ENCODE results near the gene GRM1. TPM values are rescaled to one million over a fixed set of nuclear protein-coding genes. Genes with fewer than 3 reads are reported as not detected.

Gene GRM1
- polyA plus RNA-seq, 3 donors = not detected

GRCh38 chr6:146014233-146014632 is 14.6 kb upstream of the GRM1 start:
- Histone ChIP-seq H3K27ac (ENCODE audit: low read depth in 1 of 2, low read length in 2 of 2) (no peak overlapping the region), H3K9me3 (replicated peaks in 1 of 2; ENCODE audit: control insufficient read depth in 1 of 2, insufficient read depth in 1 of 2, low read length in 2 of 2) (peaks cover 6 to 8% of the 10 kb centered on the region in 2 donors), H3K4me3 (replicated peaks in 1 of 3; ENCODE audit: low read depth in 2 of 3, low read length in 3 of 3) (no peak overlapping the region), H3K4me2 (replicated peaks; ENCODE audit: extremely low read depth, low read length, poor library complexity, severe bottlenecking) (no peak overlapping the region), H3K27me3 (ENCODE audit: control insufficient read depth in 2 of 2, insufficient read depth in 2 of 2, low read length in 2 of 2) (no peaks in the 10 kb centered on the region), H3K36me3 (replicated peaks in 1 of 2; ENCODE audit: control insufficient read depth in 1 of 2, insufficient read depth in 2 of 2, low read length in 2 of 2) (no peaks in the 10 kb centered on the region), H4K20me1 (ENCODE audit: insufficient read depth, low read length) (no peaks in the 10 kb centered on the region), H3K9ac (ENCODE audit: insufficient read depth, low read length, poor library complexity, severe bottlenecking) (no peak overlapping the region), H3K4me1 (ENCODE audit: control insufficient read depth in 1 of 2, insufficient read depth in 2 of 2, low read length in 2 of 2) (no peaks in the 10 kb centered on the region), H3K79me2 (ENCODE audit: insufficient read depth, low read length) (no peaks in the 10 kb centered on the region), H2AFZ (ENCODE audit: insufficient read depth, low read depth, low read length, poor library complexity, severe bottlenecking) (no peak overlapping the region)
- TF ChIP-seq, protein P1, sequence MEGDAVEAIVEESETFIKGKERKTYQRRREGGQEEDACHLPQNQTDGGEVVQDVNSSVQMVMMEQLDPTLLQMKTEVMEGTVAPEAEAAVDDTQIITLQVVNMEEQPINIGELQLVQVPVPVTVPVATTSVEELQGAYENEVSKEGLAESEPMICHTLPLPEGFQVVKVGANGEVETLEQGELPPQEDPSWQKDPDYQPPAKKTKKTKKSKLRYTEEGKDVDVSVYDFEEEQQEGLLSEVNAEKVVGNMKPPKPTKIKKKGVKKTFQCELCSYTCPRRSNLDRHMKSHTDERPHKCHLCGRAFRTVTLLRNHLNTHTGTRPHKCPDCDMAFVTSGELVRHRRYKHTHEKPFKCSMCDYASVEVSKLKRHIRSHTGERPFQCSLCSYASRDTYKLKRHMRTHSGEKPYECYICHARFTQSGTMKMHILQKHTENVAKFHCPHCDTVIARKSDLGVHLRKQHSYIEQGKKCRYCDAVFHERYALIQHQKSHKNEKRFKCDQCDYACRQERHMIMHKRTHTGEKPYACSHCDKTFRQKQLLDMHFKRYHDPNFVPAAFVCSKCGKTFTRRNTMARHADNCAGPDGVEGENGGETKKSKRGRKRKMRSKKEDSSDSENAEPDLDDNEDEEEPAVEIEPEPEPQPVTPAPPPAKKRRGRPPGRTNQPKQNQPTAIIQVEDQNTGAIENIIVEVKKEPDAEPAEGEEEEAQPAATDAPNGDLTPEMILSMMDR (IDR thresholded peaks at IDR 0.05) = no peak
- H3K4me1 Mint-ChIP-seq = no peaks in the 10 kb centered on the region
- no peak overlapping the region for H3K4me3 Mint-ChIP-seq
- H3K27me3 Mint-ChIP-seq (ENCODE audit: low read depth in 3 of 3) = peaks cover 0 to 3% (median 1%) of the 10 kb centered on the region in 3 donors
- H3K9me3 Mint-ChIP-seq = peaks cover 2 to 8% (median 6%) of the 10 kb centered on the region in 7 donors
- H3K27ac Mint-ChIP-seq = no peak overlapping the region
- intact Hi-C loops (cut with micrococcal nuclease) = no loop called here
- no peaks in the 10 kb centered on the region for H3K36me3 Mint-ChIP-seq
- no peak for DNase-seq

- peaks cover 0 to 1% (median 0%) of the 10 kb centered on the region in 7 donors for H3K9me3 Mint-ChIP-seq
- H3K27me3 Mint-ChIP-seq (ENCODE audit: low read depth in 3 of 3) = peaks cover 0 to 7% (median 0%) of the 10 kb centered on the region in 3 donors
- Histone ChIP-seq H3K9ac (ENCODE audit: insufficient read depth, low read length, poor library complexity, severe bottlenecking) (no peak overlapping the region), H3K4me3 (replicated peaks in 1 of 3; ENCODE audit: low read depth in 2 of 3, low read length in 3 of 3) (no peak overlapping the region), H2AFZ (ENCODE audit: insufficient read depth, low read depth, low read length, poor library complexity, severe bottlenecking) (no peak overlapping the region), H3K4me2 (replicated peaks; ENCODE audit: extremely low read depth, low read length, poor library complexity, severe bottlenecking) (no peak overlapping the region), H3K79me2 (ENCODE audit: insufficient read depth, low read length) (no peaks in the 10 kb centered on the region), H3K9me3 (replicated peaks in 1 of 2; ENCODE audit: control insufficient read depth in 1 of 2, insufficient read depth in 1 of 2, low read length in 2 of 2) (no peaks in the 10 kb centered on the region), H3K4me1 (ENCODE audit: control insufficient read depth in 1 of 2, insufficient read depth in 2 of 2, low read length in 2 of 2) (no peaks in the 10 kb centered on the region), H3K27ac (ENCODE audit: low read depth in 1 of 2, low read length in 2 of 2) (no peak overlapping the region), H3K36me3 (replicated peaks in 1 of 2; ENCODE audit: control insufficient read depth in 1 of 2, insufficient read depth in 2 of 2, low read length in 2 of 2) (no peaks in the 10 kb centered on the region), H3K27me3 (ENCODE audit: control insufficient read depth in 2 of 2, insufficient read depth in 2 of 2, low read length in 2 of 2) (no peaks in the 10 kb centered on the region), H4K20me1 (ENCODE audit: insufficient read depth, low read length) (no peaks in the 10 kb centered on the region)
- TF ChIP-seq, protein P1 (IDR thresholded peaks at IDR 0.05) = no peak
- no peak overlapping the region for H3K4me3 Mint-ChIP-seq
- H3K27ac Mint-ChIP-seq = no peak overlapping the region
- intact Hi-C loops (cut with micrococcal nuclease) = no loop called here
- no peak for DNase-seq
- H3K4me1 Mint-ChIP-seq = no peaks in the 10 kb centered on the region
- no peaks in the 10 kb centered on the region for H3K36me3 Mint-ChIP-seq
These were observed 11.2 kb upstream of the GRM1 start for GRCh38 chr6:146017672-146018071.

Data from CD14-positive monocyte (primary cell).